Kidney (tissue), 14 donors: ENCODE measurements around the gene LRRC8E. TPM values are rescaled to one million over a fixed set of nuclear protein-coding genes. Genes with fewer than 3 reads are reported as not detected.

ENCODE experiments used
- DNase-seq, 5 donors: peaks; one replicate each; pipeline ENCODE4 v3.0.0-alpha.2; 2013 to 2020
- FAIRE-seq: peaks from 2 replicates; lab custom pipeline; 2012; peaks lifted over from hg19 to GRCh38; lab: Jason Lieb, UNC
- H3K27ac ChIP-seq, 2 donors: one replicate each; pipeline ENCODE4 v1.7.0; 2013; ENCODE audit warnings: low read depth in 2 of 2, low read length in 2 of 2, inconsistent platforms in 1 of 2
- H3K27me3 ChIP-seq: one replicate; pipeline ENCODE4 v1.7.1; 2013; ENCODE audit warnings: low read length, inconsistent platforms; ENCODE audit not compliant: control insufficient read depth, insufficient read depth
- H3K36me3 ChIP-seq, 3 donors: one replicate each; pipeline versions ENCODE4 v1.7.0 to v1.7.1; 2013; ENCODE audit warnings: low read length in 3 of 3, control low read depth in 1 of 3, inconsistent platforms in 1 of 3; ENCODE audit not compliant: insufficient read depth in 3 of 3, control insufficient read depth in 2 of 3
- H3K4me1 ChIP-seq, 3 donors: one replicate each; pipeline versions ENCODE4 v1.7.0 to v1.7.1; 2013; ENCODE audit warnings: low read length in 3 of 3, inconsistent platforms in 1 of 3, low read depth in 1 of 3; ENCODE audit not compliant: control insufficient read depth in 2 of 3, insufficient read depth in 2 of 3
- H3K4me3 ChIP-seq, 3 donors: one replicate each; pipeline versions ENCODE4 v1.7.0 to v1.8.1; 2013; ENCODE audit warnings: low read length in 3 of 3, control low read depth in 1 of 3, inconsistent platforms in 1 of 3
- H3K9ac ChIP-seq, 3 donors: one replicate each; pipeline versions ENCODE4 v1.7.0 to v1.7.1; 2013; ENCODE audit warnings: low read length in 3 of 3, control low read depth in 1 of 3, inconsistent platforms in 1 of 3
- H3K9me3 ChIP-seq, 3 donors: one replicate each; pipeline versions ENCODE4 v1.7.0 to v1.7.1; 2013; ENCODE audit warnings: low read length in 3 of 3, control low read depth in 1 of 3, inconsistent platforms in 1 of 3; ENCODE audit not compliant: control insufficient read depth in 2 of 3, insufficient read depth in 1 of 3
- CTCF ChIP-seq: IDR thresholded peaks from 3 replicates; pipeline ENCODE4 v1.5.1; 2012; ENCODE audit warnings: mild to moderate bottlenecking, moderate library complexity, borderline replicate concordance; ENCODE audit not compliant: insufficient read depth; ENCODE audit errors: extremely low read depth
- intact Hi-C: fragments of 100-400 bp; cut with DNase I; formaldehyde crosslinking; loops from one replicate; pipeline ENCODE4 v1.11.1; 2022
- polyA plus RNA-seq: library from polyadenylated mRNA; stranded (reverse); fragments of 350-450 nt; fragmentation: Illumina TruSeq; extraction: RNeasy Lipid Tissue Mini Kit (QIAGEN cat#74804); gene quantifications from one replicate; pipeline ENCODE4 v1.2.3, GENCODE V29; 2014; ENCODE audit warnings: low read depth, low replicate concordance; ENCODE audit not compliant: insufficient read depth
- total RNA-seq: library from RNA; stranded (reverse); fragmentation: NEBNext Ultra II Directional; extraction: Animal tissue kit (Norgen Biotek cat#: 25700); gene quantifications from one replicate; pipeline ENCODE4 v1.2.1, GENCODE V29; 2021
- donor health status: control.
- donor health status: control.
- donor health status: control.
- donor health status: control.
- donor health status: control.
- donor health status: DM: yes; HTN: yes; CAD: no.
- donor health status: Normal renal cell carcinoma (clear cell type).

Gene LRRC8E
- total and polyA plus RNA-seq, 2 donors from 2014 or later = 2.2 to 9.1 TPM

- no peak for FAIRE-seq
Measured at GRCh38 chr19:7947939-7948338, 59.6 kb downstream of the LRRC8E start.

More at GRCh38 chr19:7947939-7948338, 59.6 kb downstream of the LRRC8E start:
- Histone ChIP-seq H3K36me3 (no peaks in the 10 kb centered on the region), H3K27me3 (no peaks in the 10 kb centered on the region), H3K9ac (no peak overlapping the region), H3K4me1 (peaks cover 0 to 5% (median 0%) of the 10 kb centered on the region in 3 donors), H3K9me3 (no peaks in the 10 kb centered on the region), H3K4me3 (no peak overlapping the region), H3K27ac (no peak overlapping the region)
- intact Hi-C loops = no loop called here
- no peak for TF ChIP-seq CTCF
- no peak for DNase-seq

Other genes with a start within 250 kb of the LRRC8E start
- gene RETN, start 219.5 kb upstream of the LRRC8E start, total RNA-seq = 1.1 TPM
- gene RETN, start 219.5 kb upstream of the LRRC8E start, polyA plus RNA-seq = not detected
- 0.38 TPM for gene MCEMP1, start 211.4 kb upstream of the LRRC8E start, total RNA-seq
- 0.28 TPM for gene MCEMP1, start 211.4 kb upstream of the LRRC8E start, polyA plus RNA-seq
- 82.6 TPM for gene TRAPPC5, start 207.7 kb upstream of the LRRC8E start, total RNA-seq
- 222 TPM for gene TRAPPC5, start 207.7 kb upstream of the LRRC8E start, polyA plus RNA-seq
- gene FCER2, start 186.4 kb upstream of the LRRC8E start, total RNA-seq = 1.0 TPM
- gene FCER2, start 186.4 kb upstream of the LRRC8E start, polyA plus RNA-seq = not detected
- 0.72 TPM for gene CLEC4G, start 156.4 kb upstream of the LRRC8E start, total RNA-seq
- 1.1 TPM for gene CLEC4G, start 156.4 kb upstream of the LRRC8E start, polyA plus RNA-seq
- gene CD209, start 141.0 kb upstream of the LRRC8E start, total RNA-seq = 11.7 TPM
- 1.2 TPM for gene CD209, start 141.0 kb upstream of the LRRC8E start, polyA plus RNA-seq
- 0.54 TPM for gene CLEC4M, start 125.3 kb upstream of the LRRC8E start, total RNA-seq
- not detected for gene CLEC4M, start 125.3 kb upstream of the LRRC8E start, polyA plus RNA-seq
- gene EVI5L, start 58.3 kb upstream of the LRRC8E start, total RNA-seq = 15.9 TPM
- 14.5 TPM for gene EVI5L, start 58.3 kb upstream of the LRRC8E start, polyA plus RNA-seq
- 4.2 TPM for gene PRR36, start 14.1 kb upstream of the LRRC8E start, total RNA-seq
- gene PRR36, start 14.1 kb upstream of the LRRC8E start, polyA plus RNA-seq = 1.1 TPM
- gene MAP2K7, start 15.4 kb downstream of the LRRC8E start, total RNA-seq = 37.0 TPM
- gene MAP2K7, start 15.4 kb downstream of the LRRC8E start, polyA plus RNA-seq = 16.7 TPM
- 0.44 TPM for gene TGFBR3L, start 26.3 kb downstream of the LRRC8E start, total RNA-seq
- gene TGFBR3L, start 26.3 kb downstream of the LRRC8E start, polyA plus RNA-seq = 1.5 TPM
- 18.4 TPM for gene SNAPC2, start 31.8 kb downstream of the LRRC8E start, total RNA-seq
- gene SNAPC2, start 31.8 kb downstream of the LRRC8E start, polyA plus RNA-seq = 24.3 TPM
- gene CTXN1, start 37.6 kb downstream of the LRRC8E start, total RNA-seq = 25.9 TPM
- gene CTXN1, start 37.6 kb downstream of the LRRC8E start, polyA plus RNA-seq = 8.9 TPM
- gene TIMM44, start 55.2 kb downstream of the LRRC8E start, total RNA-seq = 57.8 TPM
- 46.7 TPM for gene TIMM44, start 55.2 kb downstream of the LRRC8E start, polyA plus RNA-seq
- gene ELAVL1, start 117.1 kb downstream of the LRRC8E start, total RNA-seq = 64.7 TPM
- gene ELAVL1, start 117.1 kb downstream of the LRRC8E start, polyA plus RNA-seq = 34.6 TPM
- gene CCL25, start 164.2 kb downstream of the LRRC8E start, total RNA-seq = not detected
- not detected for gene CCL25, start 164.2 kb downstream of the LRRC8E start, polyA plus RNA-seq